OCI-LY3 (cell line): ENCODE results near the gene TSPEAR.

Experiments used
- H2AFZ ChIP-seq: fragments of 200-600, 300-600 bp; shearing (Covaris generic); 2 replicates; pipeline ENCODE4 v1.6.0; 2014; ENCODE audit warnings: antibody characterized with exemption, low read depth, low read length
- H3K27ac ChIP-seq: fragments of 200-600, 300-600 bp; sonication (generic); 2 replicates; pipeline ENCODE4 v1.5.1; 2014; ENCODE audit warnings: mild to moderate bottlenecking, low read length, moderate library complexity, mixed read lengths
- H3K27me3 ChIP-seq: fragments of 200-600, 300-600 bp; sonication (generic); 2 replicates; pipeline ENCODE4 v1.6.1; 2014; ENCODE audit warnings: low read depth, low read length, mixed read lengths
- H3K36me3 ChIP-seq: fragments of 200-600, 300-600 bp; sonication (generic); replicated peaks from 2 replicates; pipeline ENCODE3; 2014; ENCODE audit warnings: low read depth, low read length, mixed read lengths
- H3K4me1 ChIP-seq: fragments of 300-600, 200-600 bp; sonication (generic); 2 replicates; pipeline ENCODE4 v1.6.1; 2014; ENCODE audit warnings: low read length, mixed read lengths
- H3K4me2 ChIP-seq: fragments of 200-600, 300-600 bp; sonication (generic); 2 replicates; pipeline ENCODE4 v1.6.1; 2014; ENCODE audit warnings: low read length, mixed read lengths
- H3K4me3 ChIP-seq: fragments of 300-600, 200-600 bp; sonication (generic); 2 replicates; pipeline ENCODE4 v1.5.1; 2014; ENCODE audit warnings: antibody characterized with exemption, mild to moderate bottlenecking, low read length, moderate library complexity
- H3K79me2 ChIP-seq: fragments of 300-600, 200-600 bp; shearing (Covaris generic); 2 replicates; pipeline ENCODE4 v1.6.1; 2014; ENCODE audit warnings: mild to moderate bottlenecking, low read length, mixed read lengths
- H3K9ac ChIP-seq: fragments of 300-600, 200-600 bp; shearing (Covaris generic); 2 replicates; pipeline ENCODE4 v1.6.0; 2014; ENCODE audit warnings: mild to moderate bottlenecking, low read length, moderate library complexity
- H3K9me3 ChIP-seq: fragments of 200-600, 300-600 bp; shearing (Covaris generic); 2 replicates; pipeline ENCODE4 v1.6.1; 2014; ENCODE audit warnings: low read length, mixed read lengths; ENCODE audit not compliant: insufficient read depth
- H4K20me1 ChIP-seq: fragments of 200-600, 300-600 bp; sonication (generic); 2 replicates; pipeline ENCODE4 v1.6.1; 2016; ENCODE audit warnings: low read length, mixed read lengths; ENCODE audit not compliant: insufficient read depth
- EZH2phosphoT487 ChIP-seq: fragments of 200-600 bp; shearing (Covaris generic); IDR thresholded peaks from 2 replicates; pipeline ENCODE4 v1.6.1; 2018; ENCODE audit warnings: antibody characterized with exemption, mixed run types, low read depth
- TF ChIP-seq, protein P1 (sequence below): fragments of 200-600, 300-600 bp; sonication (generic); IDR thresholded peaks from 2 replicates; pipeline ENCODE4 v1.5.1; 2014; ENCODE audit warnings: antibody characterized with exemption, low read length, low read depth

The TSPEAR gene

DNA sequence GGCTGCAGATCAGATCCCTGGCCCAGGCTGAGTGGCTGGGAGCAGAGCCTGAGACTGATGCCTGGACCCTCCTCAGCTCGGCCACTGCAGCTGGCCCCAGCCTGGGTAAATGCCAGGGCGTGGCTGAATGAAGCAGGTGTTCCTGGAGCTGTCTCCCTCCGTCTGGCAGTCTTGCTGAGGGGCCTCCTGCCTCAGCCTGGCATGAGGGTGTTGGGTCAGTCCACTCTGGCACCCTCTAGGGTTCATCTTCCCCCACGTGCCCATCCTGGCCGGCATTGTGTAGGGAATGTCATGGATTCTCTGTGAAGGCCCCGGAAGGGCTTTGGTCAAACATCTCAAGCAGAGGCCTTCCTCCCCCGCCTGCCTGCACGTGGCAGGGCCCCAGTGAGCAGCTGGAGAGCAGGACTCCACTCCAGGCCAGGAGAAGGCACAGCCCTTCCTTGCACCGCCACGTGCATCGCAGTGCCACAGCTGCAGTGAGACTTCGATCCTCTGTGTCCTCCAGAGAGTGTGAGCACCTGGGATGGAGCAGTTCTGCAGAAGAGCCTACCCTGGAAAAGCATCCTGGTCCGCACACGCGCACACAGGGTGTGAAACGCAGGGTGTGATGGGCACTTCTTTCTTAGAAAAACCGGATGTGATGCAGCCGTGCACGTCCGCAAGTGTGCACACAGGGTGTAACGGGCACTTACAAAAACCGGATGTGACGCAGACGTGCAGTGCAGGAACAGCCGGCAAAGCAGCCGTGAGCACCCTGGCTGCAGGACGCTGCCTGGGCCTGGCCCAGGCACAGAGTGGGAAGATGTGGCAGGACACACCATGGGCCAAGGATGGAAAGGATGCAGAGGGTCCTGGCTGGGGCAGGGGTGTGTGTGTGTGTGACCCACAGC is 142.5 kb downstream of the TSPEAR start:
- no peaks in the 10 kb centered on the region for H3K79me2 ChIP-seq
- no peak overlapping the region for H3K9ac ChIP-seq
- no peak overlapping the region for H3K27ac ChIP-seq
- no peaks in the 10 kb centered on the region for H3K9me3 ChIP-seq
- H4K20me1 ChIP-seq, result no peaks in the 10 kb centered on the region
- H2AFZ ChIP-seq, result no peak overlapping the region
- H3K27me3 ChIP-seq, result no peaks in the 10 kb centered on the region
- no peak overlapping the region for H3K4me2 ChIP-seq
- no peak for TF ChIP-seq EZH2phosphoT487
- peaks cover 30% of the 10 kb centered on the region for H3K4me1 ChIP-seq
- no peak overlapping the region for H3K4me3 ChIP-seq
- H3K36me3 ChIP-seq, result no peaks in the 10 kb centered on the region

DNA sequence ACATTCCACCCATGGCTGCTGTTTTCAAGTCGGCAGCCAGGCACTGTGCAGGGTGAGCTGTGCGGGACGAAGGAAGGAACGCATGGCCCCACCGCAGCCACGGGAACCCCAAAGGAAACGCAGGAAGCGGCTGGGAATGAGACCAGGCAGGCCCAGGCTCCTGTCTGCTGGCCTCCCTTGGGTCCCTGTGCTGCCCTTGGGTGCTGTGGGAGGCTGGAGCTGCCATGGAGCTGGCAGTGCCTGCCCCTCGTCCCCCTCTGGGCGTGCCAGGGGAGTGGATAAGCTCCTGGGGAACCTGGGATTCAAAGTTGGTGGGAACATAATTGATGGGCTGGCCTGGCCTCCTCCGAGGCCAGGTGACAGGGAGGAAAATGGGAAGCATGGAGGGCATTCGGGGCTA is 143.1 kb downstream of the TSPEAR start:
- Histone ChIP-seq H3K36me3 (no peaks in the 10 kb centered on the region), H3K27me3 (no peaks in the 10 kb centered on the region), H3K4me3 (no peak overlapping the region), H3K79me2 (no peaks in the 10 kb centered on the region), H2AFZ (no peak overlapping the region), H3K9me3 (no peaks in the 10 kb centered on the region), H3K4me1 (peaks cover 30% of the 10 kb centered on the region), H3K9ac (no peak overlapping the region), H3K27ac (no peak overlapping the region), H3K4me2 (no peak overlapping the region), H4K20me1 (no peaks in the 10 kb centered on the region)
- TF ChIP-seq, protein P1, sequence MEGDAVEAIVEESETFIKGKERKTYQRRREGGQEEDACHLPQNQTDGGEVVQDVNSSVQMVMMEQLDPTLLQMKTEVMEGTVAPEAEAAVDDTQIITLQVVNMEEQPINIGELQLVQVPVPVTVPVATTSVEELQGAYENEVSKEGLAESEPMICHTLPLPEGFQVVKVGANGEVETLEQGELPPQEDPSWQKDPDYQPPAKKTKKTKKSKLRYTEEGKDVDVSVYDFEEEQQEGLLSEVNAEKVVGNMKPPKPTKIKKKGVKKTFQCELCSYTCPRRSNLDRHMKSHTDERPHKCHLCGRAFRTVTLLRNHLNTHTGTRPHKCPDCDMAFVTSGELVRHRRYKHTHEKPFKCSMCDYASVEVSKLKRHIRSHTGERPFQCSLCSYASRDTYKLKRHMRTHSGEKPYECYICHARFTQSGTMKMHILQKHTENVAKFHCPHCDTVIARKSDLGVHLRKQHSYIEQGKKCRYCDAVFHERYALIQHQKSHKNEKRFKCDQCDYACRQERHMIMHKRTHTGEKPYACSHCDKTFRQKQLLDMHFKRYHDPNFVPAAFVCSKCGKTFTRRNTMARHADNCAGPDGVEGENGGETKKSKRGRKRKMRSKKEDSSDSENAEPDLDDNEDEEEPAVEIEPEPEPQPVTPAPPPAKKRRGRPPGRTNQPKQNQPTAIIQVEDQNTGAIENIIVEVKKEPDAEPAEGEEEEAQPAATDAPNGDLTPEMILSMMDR, result no peak
- no peak for TF ChIP-seq EZH2phosphoT487

DNA sequence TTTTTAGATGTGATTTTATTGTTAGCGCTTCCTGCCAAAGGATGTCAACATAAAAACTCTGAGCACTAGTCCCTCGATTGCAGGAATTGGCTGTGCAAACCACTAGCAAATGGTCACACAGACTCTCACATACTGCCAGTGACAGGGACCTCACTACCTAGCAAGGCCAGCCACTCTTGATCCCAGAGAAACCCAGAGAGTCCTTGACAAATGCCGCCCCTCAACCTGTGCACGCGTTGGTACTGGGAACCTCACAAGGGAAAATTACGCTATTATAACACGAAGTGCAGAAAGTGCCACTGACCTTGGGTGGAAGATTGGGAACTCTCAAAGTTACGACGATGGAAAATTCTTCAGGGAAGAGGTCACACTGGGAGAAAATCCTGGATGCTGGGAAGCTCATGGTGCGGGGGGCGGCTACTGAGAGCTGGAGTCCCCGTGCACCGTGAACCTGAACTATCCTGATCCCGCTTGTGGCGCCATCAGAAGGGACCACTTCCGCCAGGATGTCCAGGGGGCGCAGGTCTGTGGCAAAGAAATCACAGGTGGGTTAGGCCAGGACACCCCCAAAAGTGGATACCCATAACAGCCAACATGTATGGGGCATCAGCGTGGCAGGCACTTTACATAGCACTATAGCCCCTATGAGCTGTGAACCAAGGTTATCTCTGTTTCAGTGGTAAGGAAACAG is 143.7 kb downstream of the TSPEAR start:
- no peaks in the 10 kb centered on the region for H3K9me3 ChIP-seq
- H3K9ac ChIP-seq, result no peak overlapping the region
- no peaks in the 10 kb centered on the region for H3K79me2 ChIP-seq
- H3K4me3 ChIP-seq, result no peak overlapping the region
- TF ChIP-seq, protein P1, result no peak
- TF ChIP-seq EZH2phosphoT487, result no peak
- no peak overlapping the region for H3K27ac ChIP-seq
- no peaks in the 10 kb centered on the region for H4K20me1 ChIP-seq
- no peaks in the 10 kb centered on the region for H3K36me3 ChIP-seq
- no peak overlapping the region for H2AFZ ChIP-seq
- peaks cover 30% of the 10 kb centered on the region for H3K4me1 ChIP-seq
- H3K27me3 ChIP-seq, result no peaks in the 10 kb centered on the region
- H3K4me2 ChIP-seq, result no peak overlapping the region

DNA sequence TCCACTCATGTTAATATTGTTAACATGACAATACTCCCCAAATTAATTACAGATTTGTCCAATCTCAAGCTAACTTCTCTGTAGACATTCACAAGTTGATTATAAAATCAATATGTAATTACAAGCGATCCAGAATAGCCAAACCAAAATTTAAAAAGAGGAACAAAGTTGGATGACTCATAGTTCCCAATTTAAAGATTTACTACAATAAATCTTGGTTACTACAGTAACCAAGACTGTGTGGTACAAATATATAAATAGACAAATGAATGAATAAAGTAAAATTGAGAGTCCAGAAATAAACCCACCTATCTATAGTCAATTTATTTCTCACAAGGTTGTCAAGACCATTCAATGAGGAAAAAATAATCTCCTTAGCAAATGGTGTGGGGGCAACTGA is 145.0 kb downstream of the TSPEAR start:
- TF ChIP-seq, protein P1, result no peak
- no peak for TF ChIP-seq EZH2phosphoT487
- no peaks in the 10 kb centered on the region for H4K20me1 ChIP-seq
- no peaks in the 10 kb centered on the region for H3K9me3 ChIP-seq
- H2AFZ ChIP-seq, result no peak overlapping the region
- no peak overlapping the region for H3K4me3 ChIP-seq
- peaks cover 34% of the 10 kb centered on the region for H3K4me1 ChIP-seq
- H3K36me3 ChIP-seq, result no peaks in the 10 kb centered on the region
- H3K4me2 ChIP-seq, result peak overlapping the region; percentile 70; the same call in 1 of the 2 replicates
- no peak overlapping the region for H3K9ac ChIP-seq
- no peak overlapping the region for H3K27ac ChIP-seq
- H3K79me2 ChIP-seq, result no peaks in the 10 kb centered on the region
- H3K27me3 ChIP-seq, result no peaks in the 10 kb centered on the region
